PC-3 (cell line): Measurements from ENCODE around the gene EGLN1. TPM values are rescaled to one million over a fixed set of nuclear protein-coding genes. Genes with fewer than 3 reads are reported as not detected.
"Not testable (repeated sequence)": the region's sequence is repeated elsewhere in the genome, so short reads cannot be mapped to it uniquely, and the experiment has no call there.

Experiments used
- ATAC-seq: fragments of 200-7000 bp; cut with Tn5 transposase; 2 replicates; pipeline ENCODE4 v1.9.1; 2020; ENCODE audit warnings: mild to moderate bottlenecking, moderate library complexity
- BruUV-seq: library from RNA; stranded (reverse); fragments of 400-500 nt; replicated peaks from 2 replicates; lab custom pipeline; 2021; lab: Mats Ljungman, UMichigan
- CTCF ChIA-PET: fragments of 300-600 bp; sonication (Branson Sonifier 250); formaldehyde crosslinking; loops from one replicate; lab custom pipeline; 2022; ENCODE audit warnings: antibody characterized with exemption; lab: Charles Lee
- POLR2A ChIA-PET: fragments of 300-600 bp; sonication (Branson Sonifier 250); formaldehyde crosslinking; loops from one replicate; lab custom pipeline; 2022; ENCODE audit warnings: antibody characterized with exemption; ENCODE audit not compliant: unreplicated experiment; lab: Charles Lee
- DNase-seq: peaks from one replicate; pipeline ENCODE4 v3.0.0-alpha.2; 2015
- H2AFZ ChIP-seq: fragments of 300-600 bp; sonication (generic); 2 replicates; pipeline ENCODE4 v1.6.0; 2016; ENCODE audit warnings: antibody characterized with exemption, low read length
- H3F3A ChIP-seq: fragments of 300-600 bp; sonication (generic); one replicate; pipeline ENCODE4 v1.6.0; 2017; ENCODE audit warnings: antibody characterized with exemption, low read length, control low read depth, mild to moderate bottlenecking; ENCODE audit not compliant: unreplicated experiment
- H3K27ac ChIP-seq: fragments of 300-600 bp; sonication (generic); 2 replicates; pipeline ENCODE4 v1.5.1; 2016; ENCODE audit warnings: mild to moderate bottlenecking, low read length
- H3K27me3 ChIP-seq: fragments of 300-600 bp; sonication (generic); 2 replicates; pipeline ENCODE4 v1.6.1; 2016; ENCODE audit warnings: low read length, mixed read lengths
- H3K36me3 ChIP-seq: fragments of 300-600 bp; sonication (generic); 2 replicates; pipeline ENCODE4 v1.6.1; 2016; ENCODE audit warnings: low read depth, mixed run types, low read length, mixed read lengths
- H3K4me1 ChIP-seq: fragments of 300-600 bp; sonication (generic); 2 replicates; pipeline ENCODE4 v1.5.1; 2016; ENCODE audit warnings: low read length; ENCODE audit not compliant: insufficient read depth
- H3K4me2 ChIP-seq: fragments of 300-600 bp; sonication (generic); 2 replicates; pipeline ENCODE4 v1.6.0; 2016; ENCODE audit warnings: low read length
- H3K4me3 ChIP-seq: fragments of 300-600 bp; sonication (generic); 2 replicates; pipeline ENCODE4 v1.5.1; 2016; ENCODE audit warnings: mild to moderate bottlenecking, low read length, mixed read lengths
- H3K79me2 ChIP-seq: fragments of 300-600 bp; sonication (generic); 2 replicates; pipeline ENCODE4 v1.6.1; 2017; ENCODE audit warnings: low read length, mixed read lengths
- H3K9ac ChIP-seq: fragments of 300-600 bp; sonication (generic); 2 replicates; pipeline ENCODE4 v1.6.0; 2016; ENCODE audit warnings: mild to moderate bottlenecking, low read length
- H3K9me2 ChIP-seq: fragments of 300-600 bp; sonication (generic); replicated peaks from 2 replicates; pipeline ENCODE4 v1.6.1; 2016; ENCODE audit warnings: mixed run types, low read length, mixed read lengths
- H3K9me3 ChIP-seq: fragments of 300-600 bp; sonication (generic); 2 replicates; pipeline ENCODE4 v1.6.1; 2016; ENCODE audit warnings: low read length, mixed read lengths
- H4K20me1 ChIP-seq: fragments of 300-600 bp; sonication (generic); 2 replicates; pipeline ENCODE4 v1.6.1; 2016; ENCODE audit warnings: low read length, mixed read lengths
- EZH2 ChIP-seq: fragments of 300-600 bp; sonication (generic); IDR thresholded peaks from one replicate; pipeline ENCODE4 v1.6.1; 2017; ENCODE audit warnings: antibody characterized with exemption, mild to moderate bottlenecking, low read length; ENCODE audit not compliant: unreplicated experiment
- EZH2phosphoT487 ChIP-seq: fragments of 300-600 bp; sonication (generic); IDR thresholded peaks from 2 replicates; pipeline ENCODE4 v1.6.1; 2018; ENCODE audit warnings: mild to moderate bottlenecking, antibody characterized with exemption, low read length, borderline replicate concordance
- intact Hi-C: fragments of 100-400 bp; cut with micrococcal nuclease; formaldehyde crosslinking; loops from 2 replicates; pipeline ENCODE4 v1.9.0; 2023
- total RNA-seq: library from RNA; depleted of rRNA; stranded (reverse); fragments of >200 nt; gene quantifications from 2 replicates; pipeline ENCODE4 v1.2.3, GENCODE V29; 2014
- TF ChIP-seq, protein P1 (sequence below): fragments of 300-600 bp; sonication (generic); conservative IDR thresholded peaks from 2 replicates; pipeline ENCODE4 v1.5.1; 2017; ENCODE audit warnings: antibody characterized with exemption, low read depth, mild to moderate bottlenecking, low read length

EGLN1 gene
- total RNA-seq, 1 experiment from 2014 or later: 37.0 TPM

DNA sequence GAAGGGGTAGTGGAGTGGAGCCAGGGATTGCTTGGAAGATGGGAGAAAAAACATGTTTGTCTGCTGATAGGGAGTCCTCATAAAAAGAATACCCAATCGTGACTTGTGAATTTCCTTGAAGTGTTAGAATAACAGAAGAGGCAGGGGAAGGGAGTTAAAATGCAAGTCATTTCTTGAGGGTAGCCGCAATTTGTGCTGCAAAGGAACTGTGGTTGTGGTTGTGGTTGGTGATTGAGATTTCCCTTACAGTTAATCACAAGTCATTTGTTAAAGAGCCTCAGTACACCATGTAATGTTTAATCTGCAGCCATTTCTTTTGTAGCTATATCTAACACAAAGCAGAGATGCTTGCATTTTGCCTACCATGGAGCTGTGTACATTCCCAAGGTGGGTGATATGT, 38.5 kb upstream of the EGLN1 start:
- TF ChIP-seq EZH2 (no peak), EZH2phosphoT487 (no peak)
- TF ChIP-seq, protein P1, sequence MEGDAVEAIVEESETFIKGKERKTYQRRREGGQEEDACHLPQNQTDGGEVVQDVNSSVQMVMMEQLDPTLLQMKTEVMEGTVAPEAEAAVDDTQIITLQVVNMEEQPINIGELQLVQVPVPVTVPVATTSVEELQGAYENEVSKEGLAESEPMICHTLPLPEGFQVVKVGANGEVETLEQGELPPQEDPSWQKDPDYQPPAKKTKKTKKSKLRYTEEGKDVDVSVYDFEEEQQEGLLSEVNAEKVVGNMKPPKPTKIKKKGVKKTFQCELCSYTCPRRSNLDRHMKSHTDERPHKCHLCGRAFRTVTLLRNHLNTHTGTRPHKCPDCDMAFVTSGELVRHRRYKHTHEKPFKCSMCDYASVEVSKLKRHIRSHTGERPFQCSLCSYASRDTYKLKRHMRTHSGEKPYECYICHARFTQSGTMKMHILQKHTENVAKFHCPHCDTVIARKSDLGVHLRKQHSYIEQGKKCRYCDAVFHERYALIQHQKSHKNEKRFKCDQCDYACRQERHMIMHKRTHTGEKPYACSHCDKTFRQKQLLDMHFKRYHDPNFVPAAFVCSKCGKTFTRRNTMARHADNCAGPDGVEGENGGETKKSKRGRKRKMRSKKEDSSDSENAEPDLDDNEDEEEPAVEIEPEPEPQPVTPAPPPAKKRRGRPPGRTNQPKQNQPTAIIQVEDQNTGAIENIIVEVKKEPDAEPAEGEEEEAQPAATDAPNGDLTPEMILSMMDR: no peak
- BruUV-seq: no TSS peak
- ATAC-seq: no peak
- H3K9me2 ChIP-seq: no peaks in the 10 kb centered on the region
- H2AFZ ChIP-seq: no peak overlapping the region
- no peak overlapping the region for H3K27ac ChIP-seq
- H3K9me3 ChIP-seq: no peaks in the 10 kb centered on the region
- no peaks in the 10 kb centered on the region for H3F3A ChIP-seq
- no peak overlapping the region for H3K9ac ChIP-seq
- H3K27me3 ChIP-seq: no peaks in the 10 kb centered on the region
- H3K79me2 ChIP-seq: no peaks in the 10 kb centered on the region
- no peak overlapping the region for H3K4me3 ChIP-seq
- no peak overlapping the region for H3K4me2 ChIP-seq
- ChIA-PET CTCF (no interaction called here), POLR2A (no interaction called here)
- intact Hi-C loops: no loop called here
- no peak for DNase-seq
- H4K20me1 ChIP-seq: no peaks in the 10 kb centered on the region
- H3K36me3 ChIP-seq: no peaks in the 10 kb centered on the region
- no peaks in the 10 kb centered on the region for H3K4me1 ChIP-seq

DNA sequence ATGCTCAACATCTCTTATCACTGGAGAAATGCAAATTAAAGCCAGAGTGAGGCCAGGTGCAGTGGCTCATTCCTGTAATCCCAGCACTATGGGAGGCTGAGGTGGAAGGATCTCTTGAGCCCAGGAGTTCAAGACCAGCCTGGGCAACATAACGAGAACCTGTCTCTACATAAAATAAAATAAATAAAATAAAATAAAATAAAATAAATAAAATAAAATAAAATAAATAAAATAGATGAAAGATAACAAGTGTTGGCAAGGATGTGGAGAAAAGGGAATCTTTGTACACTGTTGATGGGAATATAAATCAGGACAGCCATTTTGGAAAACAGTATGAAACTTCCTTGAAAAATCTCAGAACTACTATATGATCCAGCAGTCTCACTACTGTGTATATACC, 37.4 kb upstream of the EGLN1 start:
- H3K4me1 ChIP-seq, H3K9me3 ChIP-seq, H3K36me3 ChIP-seq, H3K4me2 ChIP-seq, CTCF ChIA-PET, H3K27ac ChIP-seq, H3K79me2 ChIP-seq, H3K4me3 ChIP-seq, H4K20me1 ChIP-seq, intact Hi-C loops, H3K27me3 ChIP-seq, H2AFZ ChIP-seq, H3F3A ChIP-seq, POLR2A ChIA-PET, BruUV-seq, H3K9me2 ChIP-seq, DNase-seq, ATAC-seq, H3K9ac ChIP-seq: not testable (repeated sequence)

DNA sequence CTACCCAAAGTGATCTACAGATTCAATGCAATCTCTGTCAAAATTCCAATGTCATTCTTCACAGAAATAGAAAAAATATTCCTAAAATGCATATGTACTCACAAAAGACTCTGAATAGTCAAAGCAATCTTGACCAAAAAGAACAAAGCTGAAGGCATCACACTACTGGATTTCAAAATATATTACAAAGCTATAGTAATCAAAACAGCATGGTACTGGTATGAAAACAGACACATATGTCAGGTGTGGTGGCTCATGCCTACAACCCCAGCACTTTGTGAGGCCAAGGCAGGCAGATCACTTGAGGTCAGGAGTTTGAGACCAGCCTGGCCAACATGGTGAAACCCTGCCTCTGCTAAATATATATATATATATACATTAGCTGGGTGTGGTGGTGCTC, 35.9 kb upstream of the EGLN1 start:
- POLR2A ChIA-PET, H3K9me3 ChIP-seq, H3K4me3 ChIP-seq, H3K4me1 ChIP-seq, H3K4me2 ChIP-seq, DNase-seq, H3K36me3 ChIP-seq, H3K9ac ChIP-seq, CTCF ChIA-PET, H2AFZ ChIP-seq, intact Hi-C loops, H4K20me1 ChIP-seq, H3K27ac ChIP-seq, BruUV-seq, H3K79me2 ChIP-seq, H3K27me3 ChIP-seq, H3K9me2 ChIP-seq, H3F3A ChIP-seq, ATAC-seq: not testable (repeated sequence)

DNA sequence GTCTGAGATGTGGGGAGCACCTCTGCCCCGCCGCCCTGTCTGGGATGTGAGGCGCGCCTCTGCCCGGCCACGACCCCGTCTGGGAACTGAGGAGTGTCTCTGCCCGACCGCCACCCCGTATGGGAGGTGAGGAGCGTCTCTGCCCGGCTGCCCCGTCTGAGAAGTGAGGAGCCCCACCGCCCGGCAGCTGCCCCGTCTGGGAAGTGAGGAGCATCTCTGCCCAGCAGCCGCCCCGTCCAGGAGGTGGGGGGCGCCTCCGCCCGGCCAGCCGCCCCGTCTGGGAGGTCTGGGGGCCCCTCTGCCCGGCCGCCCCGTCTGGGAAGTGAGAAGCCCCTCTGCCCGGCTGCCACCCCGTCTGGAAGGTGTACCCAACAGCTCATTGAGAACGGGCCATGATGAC, 32.0 kb upstream of the EGLN1 start:
- intact Hi-C loops: not testable (repeated sequence)

More for the DNA sequence above, 32.0 kb upstream of the EGLN1 start:
- POLR2A ChIA-PET, H3F3A ChIP-seq, H3K4me3 ChIP-seq, H3K27ac ChIP-seq, H3K4me2 ChIP-seq, DNase-seq, ATAC-seq, H3K9me2 ChIP-seq, H2AFZ ChIP-seq, H3K36me3 ChIP-seq, H3K79me2 ChIP-seq, H3K9ac ChIP-seq, BruUV-seq, H3K27me3 ChIP-seq, H3K4me1 ChIP-seq, H3K9me3 ChIP-seq, H4K20me1 ChIP-seq, CTCF ChIA-PET: not testable (repeated sequence)
